Tibial nerve (tissue), 4 donors: ENCODE data around the gene SECTM1.

Experiments used
- EP300 ChIP-seq, 2 donors: sonication (generic); formaldehyde crosslinking; IDR thresholded peaks; one replicate each; pipeline ENCODE4 v1.6.1; 2017; ENCODE audit warnings: antibody characterized with exemption in 2 of 2, mild to moderate bottlenecking in 1 of 2
- POLR2A ChIP-seq, 2 donors: fragments of 450-650 bp; IDR thresholded peaks; one replicate each; pipeline ENCODE4 v1.6.1; 2017; ENCODE audit warnings: antibody characterized with exemption in 2 of 2, mild to moderate bottlenecking in 2 of 2, moderate library complexity in 2 of 2
- TF ChIP-seq, protein P1 (sequence below), 5 experiments: fragments of 200-600 bp in 3 of 5; fragments of 450-650 bp in 2 of 5; sonication (generic) in 3 of 5; IDR thresholded peaks; one replicate each; pipeline ENCODE4 v1.5.1; 2016 to 2019; ENCODE audit warnings: antibody characterized with exemption in 5 of 5, mild to moderate bottlenecking in 3 of 5, moderate library complexity in 2 of 5

DNA sequence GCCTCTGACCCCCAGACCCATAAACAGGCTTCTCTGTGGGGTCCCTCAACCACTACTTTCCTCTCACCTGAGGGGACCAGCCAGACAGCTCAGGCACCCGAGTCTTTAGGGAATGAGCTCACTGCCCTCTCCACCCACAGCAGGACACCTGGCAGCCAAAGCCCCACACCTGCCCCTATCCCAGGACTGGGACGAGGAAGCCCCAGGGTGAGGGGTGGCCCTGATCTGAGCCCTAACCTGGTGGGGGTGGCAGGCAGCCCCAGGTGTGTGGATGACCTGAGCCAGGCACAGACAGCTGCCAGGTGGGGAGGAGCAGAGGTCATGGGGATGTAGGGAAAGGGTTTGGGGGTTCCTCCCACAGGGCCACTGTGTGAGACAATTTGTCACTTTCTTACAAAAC, 23.8 kb upstream of the SECTM1 start:
- TF ChIP-seq, protein P1, sequence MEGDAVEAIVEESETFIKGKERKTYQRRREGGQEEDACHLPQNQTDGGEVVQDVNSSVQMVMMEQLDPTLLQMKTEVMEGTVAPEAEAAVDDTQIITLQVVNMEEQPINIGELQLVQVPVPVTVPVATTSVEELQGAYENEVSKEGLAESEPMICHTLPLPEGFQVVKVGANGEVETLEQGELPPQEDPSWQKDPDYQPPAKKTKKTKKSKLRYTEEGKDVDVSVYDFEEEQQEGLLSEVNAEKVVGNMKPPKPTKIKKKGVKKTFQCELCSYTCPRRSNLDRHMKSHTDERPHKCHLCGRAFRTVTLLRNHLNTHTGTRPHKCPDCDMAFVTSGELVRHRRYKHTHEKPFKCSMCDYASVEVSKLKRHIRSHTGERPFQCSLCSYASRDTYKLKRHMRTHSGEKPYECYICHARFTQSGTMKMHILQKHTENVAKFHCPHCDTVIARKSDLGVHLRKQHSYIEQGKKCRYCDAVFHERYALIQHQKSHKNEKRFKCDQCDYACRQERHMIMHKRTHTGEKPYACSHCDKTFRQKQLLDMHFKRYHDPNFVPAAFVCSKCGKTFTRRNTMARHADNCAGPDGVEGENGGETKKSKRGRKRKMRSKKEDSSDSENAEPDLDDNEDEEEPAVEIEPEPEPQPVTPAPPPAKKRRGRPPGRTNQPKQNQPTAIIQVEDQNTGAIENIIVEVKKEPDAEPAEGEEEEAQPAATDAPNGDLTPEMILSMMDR (IDR thresholded peaks at IDR 0.05) = no peak
- no peak for TF ChIP-seq POLR2A (IDR thresholded peaks at IDR 0.05)
- TF ChIP-seq EP300 (IDR thresholded peaks at IDR 0.05) = no peak
